ENCODE results near the gene RAB6B. TPM values are rescaled to one million over a fixed set of nuclear protein-coding genes. Genes with fewer than 3 reads are reported as not detected.

The RAB6B gene
- total and polyA plus RNA-seq, 10 donors, result 1.3 to 20.4 (median 8.5) TPM

- peak; percentile 52 for DNase-seq
- no peak overlapping the region for H3K4me3 ChIP-seq
- peaks cover 0 to 42% (median 0%) of the 10 kb centered on the region in 6 donors for H3K36me3 ChIP-seq
- no peak overlapping the region for H3K27ac ChIP-seq
- H3K27me3 ChIP-seq (replicated peaks in 1 of 7), result peaks cover 0 to 8% (median 0%) of the 10 kb centered on the region in 7 donors
- peaks cover 0 to 19% (median 3%) of the 10 kb centered on the region in 6 donors for H3K4me1 ChIP-seq
- WGBS, 5 donors, result 82 to 93% (median 89%) methylated on average over 9 of the region's 9 CpGs
- no peak for TF ChIP-seq POLR2A (IDR thresholded peaks at IDR 0.05)
- no peak for TF ChIP-seq POLR2AphosphoS5 (IDR thresholded peaks at IDR 0.05)
- TF ChIP-seq CTCF (IDR thresholded peaks at IDR 0.05 in 8 of 11, conservative IDR thresholded peaks at IDR 0.05 in 3 of 11), result no peak
- intact Hi-C loops (cut with DNase I; ENCODE audit: low total_unique reads), result loop anchor here (5.0 kb wide), 1 partner anchor 279 kb away; no protein-coding TSS in a partner anchor
- no peaks in the 10 kb centered on the region for H3K9me3 ChIP-seq
Observed at GRCh38 chr3:133933097-133934024, 37.7 kb upstream of the RAB6B start.

- WGBS, 5 donors, result 92 to 99% (median 97%) methylated on average over 6 of the region's 6 CpGs
Observed at GRCh38 chr3:133932009-133932408, 36.3 kb upstream of the RAB6B start.

GRCh38 chr3:133931084-133931483 is 35.4 kb upstream of the RAB6B start:
- no peak overlapping the region for H3K27ac ChIP-seq
- H3K4me1 ChIP-seq, result peaks cover 7 to 18% (median 15%) of the 10 kb centered on the region in 6 donors
- H3K36me3 ChIP-seq, result peaks cover 0 to 31% (median 0%) of the 10 kb centered on the region in 6 donors
- WGBS, 5 donors, result 89 to 97% (median 95%) methylated on average over 8 of the region's 8 CpGs
- TF ChIP-seq POLR2A (IDR thresholded peaks at IDR 0.05) (no peak), POLR2AphosphoS5 (IDR thresholded peaks at IDR 0.05) (no peak), CTCF (IDR thresholded peaks at IDR 0.05 in 8 of 11, conservative IDR thresholded peaks at IDR 0.05 in 3 of 11) (no peak)
- H3K4me3 ChIP-seq, result no peak overlapping the region
- DNase-seq, result peak; percentile 29
- no peaks in the 10 kb centered on the region for H3K9me3 ChIP-seq
- H3K27me3 ChIP-seq (replicated peaks in 1 of 7), result peaks cover 0 to 23% (median 0%) of the 10 kb centered on the region in 7 donors
- intact Hi-C loops (cut with DNase I; ENCODE audit: low total_unique reads), result loop anchor here (5.0 kb wide), 1 partner anchor 281 kb away; no protein-coding TSS in a partner anchor

More at GRCh38 chr3:133932009-133932408, 36.3 kb upstream of the RAB6B start:
- DNase-seq, result peak; percentile 25
- no peak overlapping the region for H3K4me3 ChIP-seq
- H3K4me1 ChIP-seq, result peaks cover 7 to 19% (median 13%) of the 10 kb centered on the region in 6 donors
- no peaks in the 10 kb centered on the region for H3K9me3 ChIP-seq
- H3K36me3 ChIP-seq, result peaks cover 0 to 34% (median 0%) of the 10 kb centered on the region in 6 donors
- peaks cover 0 to 22% (median 0%) of the 10 kb centered on the region in 7 donors for H3K27me3 ChIP-seq (replicated peaks in 1 of 7)
- TF ChIP-seq POLR2A (IDR thresholded peaks at IDR 0.05), result no peak
- TF ChIP-seq CTCF (IDR thresholded peaks at IDR 0.05 in 8 of 11, conservative IDR thresholded peaks at IDR 0.05 in 3 of 11), result no peak
- TF ChIP-seq POLR2AphosphoS5 (IDR thresholded peaks at IDR 0.05), result no peak
- no peak overlapping the region for H3K27ac ChIP-seq
- intact Hi-C loops (cut with DNase I; ENCODE audit: low total_unique reads), result loop anchor here (5.0 kb wide), 1 partner anchor 280 kb away; no protein-coding TSS in a partner anchor
